ENCODE measurements around the gene FKBP5.

FKBP5 gene

DNA sequence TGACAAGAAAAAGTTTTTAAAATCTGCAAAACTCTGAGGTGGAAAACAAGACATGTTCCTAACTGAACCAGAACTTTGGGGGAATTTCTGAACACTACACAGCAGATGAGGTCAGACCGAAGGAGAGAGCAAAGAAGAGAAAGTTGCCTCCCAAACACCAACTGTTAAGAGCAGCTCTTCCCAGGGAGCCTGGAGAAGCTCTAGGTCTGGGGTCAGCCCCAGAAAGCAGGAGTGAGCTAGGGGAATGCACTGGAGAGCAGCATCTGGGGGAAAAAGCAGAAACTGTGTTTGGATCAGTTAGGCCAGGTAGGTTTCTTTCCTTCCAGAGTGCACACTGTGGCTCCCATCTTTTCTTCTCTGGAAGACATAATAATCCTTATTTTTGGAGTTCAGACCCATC, 41.3 kb downstream of the FKBP5 start:
- TF ChIP-seq, protein P1, sequence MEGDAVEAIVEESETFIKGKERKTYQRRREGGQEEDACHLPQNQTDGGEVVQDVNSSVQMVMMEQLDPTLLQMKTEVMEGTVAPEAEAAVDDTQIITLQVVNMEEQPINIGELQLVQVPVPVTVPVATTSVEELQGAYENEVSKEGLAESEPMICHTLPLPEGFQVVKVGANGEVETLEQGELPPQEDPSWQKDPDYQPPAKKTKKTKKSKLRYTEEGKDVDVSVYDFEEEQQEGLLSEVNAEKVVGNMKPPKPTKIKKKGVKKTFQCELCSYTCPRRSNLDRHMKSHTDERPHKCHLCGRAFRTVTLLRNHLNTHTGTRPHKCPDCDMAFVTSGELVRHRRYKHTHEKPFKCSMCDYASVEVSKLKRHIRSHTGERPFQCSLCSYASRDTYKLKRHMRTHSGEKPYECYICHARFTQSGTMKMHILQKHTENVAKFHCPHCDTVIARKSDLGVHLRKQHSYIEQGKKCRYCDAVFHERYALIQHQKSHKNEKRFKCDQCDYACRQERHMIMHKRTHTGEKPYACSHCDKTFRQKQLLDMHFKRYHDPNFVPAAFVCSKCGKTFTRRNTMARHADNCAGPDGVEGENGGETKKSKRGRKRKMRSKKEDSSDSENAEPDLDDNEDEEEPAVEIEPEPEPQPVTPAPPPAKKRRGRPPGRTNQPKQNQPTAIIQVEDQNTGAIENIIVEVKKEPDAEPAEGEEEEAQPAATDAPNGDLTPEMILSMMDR (conservative IDR thresholded peaks at IDR 0.05; ENCODE audit: low read depth), result no peak
- peak overlapping the region; percentile 50 for H3K27ac ChIP-seq
- CTCF ChIA-PET, result interaction anchor here (1.0 kb wide), 1 partner anchor 16 kb away, joined by 3 read pairs; no protein-coding TSS in a partner anchor
- POLR2A ChIA-PET (ENCODE audit: low non-redundant PET), result no interaction called here
- no peak for DNase-seq (ENCODE audit: low spot score)

DNA sequence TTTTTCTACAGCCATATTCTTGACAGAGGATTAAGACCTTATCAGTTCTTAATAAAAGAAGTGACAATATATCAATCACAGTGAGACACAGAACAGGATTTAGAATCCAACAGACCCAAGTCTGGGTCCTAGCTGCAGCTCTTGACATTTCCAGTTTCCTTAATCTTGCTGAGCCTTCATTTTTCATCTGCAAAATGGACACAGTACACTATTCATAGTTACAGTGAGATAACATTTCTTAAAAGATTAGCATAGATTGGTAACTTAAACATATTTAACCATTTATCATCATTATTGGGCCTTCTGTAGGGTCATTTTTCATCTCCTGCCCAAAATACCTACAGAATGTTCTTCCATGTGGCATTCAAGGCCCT, 45.6 kb downstream of the FKBP5 start:
- H3K27ac ChIP-seq, result no peak overlapping the region
- TF ChIP-seq, protein P1 (conservative IDR thresholded peaks at IDR 0.05; ENCODE audit: low read depth), result no peak
- no peak for DNase-seq (ENCODE audit: low spot score)
- ChIA-PET CTCF (interaction anchor here (0.8 kb wide), 1 partner anchor 93 kb away, joined by 4 read pairs; the partner anchor contains the start of gene ARMC12), POLR2A (ENCODE audit: low non-redundant PET) (no interaction called here)

DNA sequence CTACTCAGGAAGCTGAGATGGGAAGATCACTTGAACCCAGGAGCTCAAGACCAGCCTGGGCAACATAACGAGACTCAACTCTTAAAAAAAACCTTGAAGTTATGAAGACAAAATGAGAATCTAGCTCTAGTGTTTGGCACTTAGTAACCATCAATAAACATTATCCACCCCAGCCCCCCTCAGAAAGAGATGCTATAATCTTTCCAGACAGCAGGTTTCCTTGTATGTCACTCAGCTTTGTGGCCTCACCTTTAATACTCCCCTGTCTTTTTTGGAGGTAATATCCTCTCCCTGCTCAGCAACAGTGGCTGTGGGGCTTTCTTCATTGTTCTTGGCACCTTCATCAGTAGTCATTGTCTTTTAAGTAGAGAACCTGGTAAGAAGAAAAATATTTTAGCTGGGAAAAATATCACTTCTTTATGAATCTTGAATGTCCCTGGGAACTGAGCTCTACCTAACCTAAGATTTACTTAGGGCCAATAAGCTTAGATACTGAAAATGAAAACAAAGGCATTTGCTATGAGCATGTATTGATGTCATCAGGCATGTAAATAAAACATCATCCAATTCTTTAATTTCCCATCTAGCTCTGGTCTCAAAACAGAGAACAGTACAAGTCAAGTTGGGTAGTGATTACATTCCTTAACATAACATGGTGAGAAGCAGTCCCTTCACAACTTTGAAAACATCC, 46.1 kb downstream of the FKBP5 start:
- CTCF ChIA-PET, result interaction anchor here (0.8 kb wide), 1 partner anchor 94 kb away, joined by 4 read pairs; the partner anchor contains the start of gene ARMC12
- POLR2A ChIA-PET (ENCODE audit: low non-redundant PET), result no interaction called here
- TF ChIP-seq, protein P1 (conservative IDR thresholded peaks at IDR 0.05; ENCODE audit: low read depth), result no peak
- no peak for DNase-seq (ENCODE audit: low spot score)
- H3K27ac ChIP-seq, result no peak overlapping the region

DNA sequence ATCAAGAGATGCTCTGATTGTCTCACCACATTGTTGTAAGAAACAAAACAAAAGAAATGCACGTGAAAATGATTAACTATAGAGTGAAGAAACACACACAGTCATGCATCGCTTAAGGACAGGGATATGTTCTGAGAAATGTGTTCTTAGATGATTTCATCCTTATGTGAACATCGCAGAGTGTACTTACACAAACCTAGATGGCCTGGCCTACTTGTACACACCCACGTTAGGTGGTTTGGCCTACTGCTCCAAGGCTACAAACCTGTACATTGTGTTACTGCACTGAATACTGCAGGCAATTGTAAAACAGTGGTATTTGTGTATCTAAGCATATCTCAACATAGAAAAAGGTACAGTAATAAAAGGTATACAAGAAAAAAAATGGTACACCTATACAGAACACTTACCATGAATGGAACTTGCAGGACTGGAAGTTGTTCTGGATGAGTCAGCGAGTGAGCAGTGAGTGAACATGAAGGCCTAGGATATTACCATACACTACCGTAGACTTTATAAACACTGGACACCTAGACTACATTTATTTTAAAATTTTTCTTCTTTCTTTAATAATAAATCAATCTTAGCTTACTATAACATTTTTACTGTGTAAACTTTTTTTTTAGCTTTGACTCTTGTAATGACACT, 48.6 kb downstream of the FKBP5 start:
- ChIA-PET CTCF (no interaction called here), POLR2A (ENCODE audit: low non-redundant PET) (no interaction called here)
- no peak overlapping the region for H3K27ac ChIP-seq

DNA sequence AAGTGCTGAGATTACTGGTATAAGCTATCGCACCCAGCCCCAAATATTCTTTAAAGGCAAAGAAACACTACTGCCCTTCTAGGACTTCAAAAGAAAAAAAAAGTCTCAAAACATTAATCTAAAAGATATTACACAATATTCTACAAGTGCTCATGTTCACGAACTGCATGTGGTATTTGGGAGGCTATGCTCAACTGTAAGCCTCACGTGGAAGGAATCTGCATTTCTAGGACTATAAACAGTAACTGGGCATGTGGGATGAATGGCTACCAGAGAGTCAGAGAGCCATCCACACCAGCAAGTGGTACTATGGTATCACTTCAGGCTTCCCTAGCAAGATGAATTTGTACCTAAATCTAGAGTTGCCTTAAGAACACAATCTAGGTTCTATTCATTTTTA, 50.0 kb downstream of the FKBP5 start:
- CTCF ChIA-PET, result interaction anchor here (1.3 kb wide), 1 partner anchor 98 kb away, joined by 3 read pairs; the partner anchor contains the start of gene ARMC12

More for the DNA sequence above, 48.6 kb downstream of the FKBP5 start:
- TF ChIP-seq, protein P1 (conservative IDR thresholded peaks at IDR 0.05; ENCODE audit: low read depth), result no peak
- no peak for DNase-seq (ENCODE audit: low spot score)

DNA sequence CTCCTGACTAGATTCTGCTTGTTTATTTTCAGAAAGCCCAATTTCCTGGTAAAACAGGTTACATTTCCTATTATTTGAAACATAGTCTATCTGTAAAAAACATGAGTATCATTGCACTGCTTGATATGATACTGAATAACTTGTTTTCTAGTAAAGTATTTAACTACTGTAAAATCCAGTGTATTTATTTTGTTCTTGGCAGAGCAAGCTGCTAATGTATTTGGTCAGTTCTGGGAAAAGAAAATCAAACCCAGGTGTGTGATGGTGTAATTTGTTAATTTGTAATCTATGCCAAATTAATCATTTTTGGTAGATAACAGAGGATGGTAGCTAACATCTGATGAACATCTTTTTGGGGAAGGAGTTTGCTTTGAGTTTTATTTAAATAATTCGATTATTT, 50.8 kb downstream of the FKBP5 start:
- DNase-seq (ENCODE audit: low spot score), result no peak
- POLR2A ChIA-PET (ENCODE audit: low non-redundant PET), result no interaction called here
- no peak overlapping the region; the same call in 1 of the 2 replicates for H3K27ac ChIP-seq
- TF ChIP-seq, protein P1 (conservative IDR thresholded peaks at IDR 0.05; ENCODE audit: low read depth), result no peak
- CTCF ChIA-PET, result interaction anchor here (1.3 kb wide), 1 partner anchor 99 kb away, joined by 3 read pairs; the partner anchor contains the start of gene ARMC12

More for the DNA sequence above, 50.0 kb downstream of the FKBP5 start:
- POLR2A ChIA-PET (ENCODE audit: low non-redundant PET), result no interaction called here
- H3K27ac ChIP-seq, result no peak overlapping the region
- DNase-seq (ENCODE audit: low spot score), result no peak
- TF ChIP-seq, protein P1 (conservative IDR thresholded peaks at IDR 0.05; ENCODE audit: low read depth), result no peak
